Loucy (cell line): ENCODE results near the gene MYO9A.

ENCODE experiments used
- CTCF ChIP-seq: fragments of 200-600 bp; sonication (generic); conservative IDR thresholded peaks from 2 replicates; pipeline ENCODE4 v1.5.1; 2014; ENCODE audit warnings: mild to moderate bottlenecking, antibody characterized with exemption, low read length
- EZH2phosphoT487 ChIP-seq: fragments of 200-600 bp; IDR thresholded peaks from 2 replicates; pipeline ENCODE4 v1.6.1; 2018; ENCODE audit warnings: antibody characterized with exemption, mild to moderate bottlenecking, moderate library complexity, borderline replicate concordance

- TF ChIP-seq CTCF: no peak
- no peak for TF ChIP-seq EZH2phosphoT487
Measured at GRCh38 chr15:71921191-71921590, 196.8 kb downstream of the MYO9A start.
